Stomach (tissue), 9 donors: ENCODE data around the gene DUSP16. TPM values are rescaled to one million over a fixed set of nuclear protein-coding genes. Genes with fewer than 3 reads are reported as not detected.

Experiments
- DNase-seq, 2 donors: peaks; one replicate each; pipeline versions ENCODE4 v3.0.0 to v3.0.0-alpha.2; 2013 to 2019
- H3K27ac ChIP-seq, 5 donors: fragments of 200-600 bp in 4 of 5; sonication (generic) in 4 of 5; one replicate each; pipeline ENCODE4 v1.5.1; 2013 to 2019; ENCODE audit warnings: mild to moderate bottlenecking in 1 of 5, moderate library complexity in 1 of 5
- H3K27me3 ChIP-seq, 3 donors: fragments of 200-600 bp; sonication (generic); one replicate each; pipeline ENCODE4 v1.5.1; 2017 to 2019; ENCODE audit warnings: mixed run types in 1 of 3
- H3K36me3 ChIP-seq, 4 donors: fragments of 200-600 bp; sonication (generic); 1 replicate in 3 of 4; 2 replicates in 1 of 4; pipeline ENCODE4 v1.5.1; 2016 to 2019
- H3K4me1 ChIP-seq, 4 donors: fragments of 200-600 bp; sonication (generic); one replicate each; pipeline ENCODE4 v1.5.1; 2016 to 2019
- H3K4me3 ChIP-seq, 4 donors: fragments of 200-600 bp; sonication (generic) in 3 of 4; one replicate each; pipeline ENCODE4 v1.5.1; 2016 to 2019; ENCODE audit warnings: mild to moderate bottlenecking in 1 of 4
- H3K9me3 ChIP-seq, 4 donors: fragments of 200-600 bp; sonication (generic); one replicate each; pipeline ENCODE4 v1.5.1; 2016 to 2019
- CTCF ChIP-seq, 7 experiments: fragments of 450-650 bp in 4 of 7; fragments of 200-600 bp in 3 of 7; sonication (generic) in 3 of 7; IDR thresholded peaks; one replicate each; pipeline ENCODE4 v1.5.1; 2016 to 2019; ENCODE audit warnings: antibody characterized with exemption in 7 of 7, control low read depth in 2 of 7, mild to moderate bottlenecking in 1 of 7
- EP300 ChIP-seq: sonication (generic); formaldehyde crosslinking; IDR thresholded peaks from one replicate; pipeline ENCODE4 v1.6.1; 2017; ENCODE audit warnings: antibody characterized with exemption
- POLR2A ChIP-seq, 4 donors: fragments of 450-650 bp; IDR thresholded peaks; one replicate each; pipeline ENCODE4 v1.6.1; 2016; ENCODE audit warnings: antibody characterized with exemption in 4 of 4, control low read depth in 2 of 4, mild to moderate bottlenecking in 1 of 4, moderate library complexity in 1 of 4
- POLR2AphosphoS5 ChIP-seq, 3 donors: sonication (generic); formaldehyde crosslinking; IDR thresholded peaks; one replicate each; pipeline ENCODE4 v1.6.1; 2016; ENCODE audit warnings: antibody characterized with exemption in 3 of 3
- whole genome bisulfite sequencing, 5 donors: extraction: QIAGEN DNeasy Blood & Tissue Kit in 3 of 5; methylation state at CpG; one replicate each; pipeline versions ENCODE4 v1.1.5 to v1.1.7; 2013 to 2018; 5-methylcytosine and 5-hydroxymethylcytosine counted together
- intact Hi-C: fragments of 100-400 bp; cut with DNase I; formaldehyde crosslinking; loops from one replicate; pipeline ENCODE4 v1.15.1; 2023; ENCODE audit warnings: low total_unique reads
- polyA plus RNA-seq, 3 donors: library from polyadenylated mRNA; stranded (reverse); fragments of 200-250 nt; gene quantifications; one replicate each; pipeline ENCODE4 v1.2.3, GENCODE V29; 2013
- total RNA-seq, 5 donors: library from RNA; depleted of rRNA; stranded (reverse); fragments of >200 nt; gene quantifications; one replicate each; pipeline versions ENCODE4 v1.1.0 to v1.2.3, GENCODE V29; 2014 to 2016
- donor health status: healthy with polysubstance abuse.
- donor health status: Bipolar disorder and iron deficiency.
- donor health status: healthy.

DUSP16 gene
- total and polyA plus RNA-seq, 8 donors, result 4.9 to 34.8 (median 22.6) TPM

DNA sequence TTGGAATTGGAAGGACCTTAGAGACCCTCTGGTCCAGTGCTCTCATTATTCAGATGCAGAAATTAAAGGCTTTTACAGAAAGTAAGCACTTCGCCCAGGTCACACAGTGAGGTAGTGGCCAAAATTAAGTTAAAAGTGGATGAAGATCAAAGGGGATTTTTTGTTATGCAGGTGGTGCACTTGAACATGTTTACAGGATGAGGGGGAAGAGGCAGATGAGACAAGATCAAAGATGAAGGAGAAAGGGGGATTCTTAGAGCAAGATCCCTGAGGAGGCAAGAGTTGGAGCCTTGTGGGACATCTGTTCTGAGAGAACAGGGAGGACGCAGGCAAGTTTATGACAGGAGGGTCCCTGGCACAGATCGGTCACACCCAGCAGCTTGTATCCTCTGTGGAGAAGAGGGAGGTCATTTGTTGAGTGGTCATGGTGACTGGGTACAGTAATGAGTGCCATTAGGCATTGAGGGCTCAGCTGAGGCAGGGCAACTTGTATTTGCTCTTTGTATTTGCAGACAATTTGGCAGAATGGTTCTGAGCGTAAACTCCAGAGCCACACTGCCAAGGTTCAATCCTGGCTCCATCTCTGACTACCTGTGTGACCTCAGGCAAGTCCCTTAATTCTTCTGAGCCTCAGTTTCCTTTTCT lies 121.8 kb downstream of the DUSP16 start:
- H3K4me1 ChIP-seq, result peaks cover 24 to 58% (median 34%) of the 10 kb centered on the region in 4 donors
- no peaks in the 10 kb centered on the region for H3K27me3 ChIP-seq
- H3K9me3 ChIP-seq, result no peaks in the 10 kb centered on the region
- no peak overlapping the region for H3K4me3 ChIP-seq
- no peak for DNase-seq
- 82 to 92% (median 84%) methylated on average over 4 of the region's 4 CpGs for WGBS, 5 donors
- H3K27ac ChIP-seq, result peak overlapping the region; percentile 13 to 78 (median 71)
- peaks cover 0 to 12% (median 3%) of the 10 kb centered on the region in 4 donors for H3K36me3 ChIP-seq
- intact Hi-C loops, result no loop called here
- no peak for TF ChIP-seq EP300
- no peak for TF ChIP-seq POLR2AphosphoS5 (IDR thresholded peaks at IDR 0.05)
- no peak for TF ChIP-seq POLR2A (IDR thresholded peaks at IDR 0.05)
- no peak for TF ChIP-seq CTCF (IDR thresholded peaks at IDR 0.05)

- H3K9me3 ChIP-seq, result no peaks in the 10 kb centered on the region
- peaks cover 24 to 65% (median 38%) of the 10 kb centered on the region in 4 donors for H3K4me1 ChIP-seq
- no peaks in the 10 kb centered on the region for H3K27me3 ChIP-seq
- intact Hi-C loops, result no loop called here
- H3K4me3 ChIP-seq, result no peak overlapping the region
- DNase-seq, result peak in 1 of 2 donors; percentile 34
- peak overlapping the region in 2 of 5 donors; percentile 56 to 69 for H3K27ac ChIP-seq
- TF ChIP-seq CTCF (IDR thresholded peaks at IDR 0.05), result no peak
- peak in 1 of 3 donors; percentile 54 for TF ChIP-seq POLR2AphosphoS5 (IDR thresholded peaks at IDR 0.05)
- H3K36me3 ChIP-seq, result peaks cover 0 to 12% (median 4%) of the 10 kb centered on the region in 4 donors
- WGBS, 5 donors, result 63 to 80% (median 73%) methylated on average over 6 of the region's 6 CpGs
Measured at GRCh38 chr12:12439636-12440035, 123.0 kb downstream of the DUSP16 start.

DNA sequence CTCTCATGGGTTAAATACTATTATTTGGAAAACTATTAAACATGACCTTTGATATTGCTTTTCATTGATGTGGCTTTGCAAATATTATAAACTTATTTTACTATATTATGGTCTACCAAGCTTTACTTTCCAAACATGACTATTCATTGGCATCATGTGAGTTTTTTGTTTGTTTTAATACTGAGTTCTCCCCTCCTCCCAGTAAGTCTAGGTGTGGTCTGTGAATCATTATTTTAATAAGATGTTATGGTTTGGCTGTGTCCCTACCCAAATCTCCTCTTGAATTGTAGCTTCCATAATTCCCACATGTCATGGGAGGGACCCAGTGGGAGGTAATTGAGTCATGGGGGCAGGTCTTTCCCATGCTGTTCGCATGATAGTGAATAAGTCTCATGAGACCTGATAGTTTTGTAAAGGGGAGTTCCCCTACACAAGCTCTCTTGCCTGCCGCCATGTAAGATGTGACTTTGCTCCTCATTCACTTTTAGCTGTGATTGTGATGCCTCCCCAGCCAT lies 125.8 kb downstream of the DUSP16 start:
- intact Hi-C loops, result no loop called here
- Histone ChIP-seq H3K4me3 (no peak overlapping the region), H3K27me3 (no peaks in the 10 kb centered on the region), H3K9me3 (no peaks in the 10 kb centered on the region), H3K36me3 (peaks cover 0 to 12% (median 4%) of the 10 kb centered on the region in 4 donors), H3K4me1 (peaks cover 11 to 68% (median 33%) of the 10 kb centered on the region in 4 donors), H3K27ac (no peak overlapping the region)
- no peak for DNase-seq
- TF ChIP-seq CTCF (IDR thresholded peaks at IDR 0.05) (no peak), POLR2AphosphoS5 (IDR thresholded peaks at IDR 0.05) (no peak), POLR2A (IDR thresholded peaks at IDR 0.05) (no peak), EP300 (no peak)
- WGBS, 5 donors, result 96 to 100% (median 98%) methylated on average over 2 of the region's 2 CpGs

DNA sequence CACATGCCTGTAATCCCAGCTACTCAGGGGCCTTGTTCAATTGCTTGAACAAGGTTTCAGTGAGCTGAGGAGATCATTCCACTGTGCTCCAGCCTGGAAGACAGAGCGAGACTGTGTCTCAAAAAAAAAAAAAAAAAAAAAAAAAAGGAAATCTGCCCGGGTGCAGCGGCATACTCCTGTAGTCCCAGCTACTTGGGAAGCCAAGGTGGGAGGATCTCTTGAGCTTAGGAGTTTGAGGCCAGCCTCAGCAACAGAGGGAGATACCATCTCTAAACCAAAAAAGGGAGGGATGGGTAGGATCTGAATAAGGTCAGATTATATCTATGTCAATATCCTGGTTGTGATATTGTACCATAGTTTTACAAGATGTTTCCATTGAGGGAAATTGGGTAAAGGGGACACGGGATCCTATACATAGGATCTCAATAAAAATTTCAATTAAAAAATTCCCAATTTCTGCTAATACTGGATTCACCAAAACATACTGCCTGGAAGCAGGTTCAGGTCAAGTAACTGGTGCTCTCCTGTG lies 129.4 kb downstream of the DUSP16 start:
- TF ChIP-seq POLR2AphosphoS5 (IDR thresholded peaks at IDR 0.05), result no peak
- no peak for TF ChIP-seq POLR2A (IDR thresholded peaks at IDR 0.05)
- no peak for TF ChIP-seq CTCF (IDR thresholded peaks at IDR 0.05)
- no peak for TF ChIP-seq EP300
- Histone ChIP-seq H3K27ac (peak overlapping the region in 4 of 5 donors; percentile 8 to 69 (median 42)), H3K4me3 (no peak overlapping the region), H3K27me3 (no peaks in the 10 kb centered on the region), H3K36me3 (peaks cover 0 to 12% (median 4%) of the 10 kb centered on the region in 4 donors), H3K9me3 (no peaks in the 10 kb centered on the region), H3K4me1 (peaks cover 8 to 52% (median 28%) of the 10 kb centered on the region in 4 donors)
- intact Hi-C loops, result no loop called here
- WGBS, 5 donors, result 57 to 90% (median 87%) methylated on average over 4 of the region's 4 CpGs
- DNase-seq, result no peak
